Left cardiac atrium (tissue), 4 donors: ENCODE data around the gene SUGT1. TPM values are rescaled to one million over a fixed set of nuclear protein-coding genes. Genes with fewer than 3 reads are reported as not detected.
"Not testable (repeated sequence)": the region's sequence is repeated elsewhere in the genome, so short reads cannot be mapped to it uniquely, and the experiment has no call there.

Source experiments
- ATAC-seq, 2 donors: fragments of 200-7000 bp; cut with Tn5 transposase; one replicate each; pipeline ENCODE4 v1.9.1; 2020; ENCODE audit warnings: mild to moderate bottlenecking in 2 of 2, moderate library complexity in 2 of 2
- DNase-seq: peaks from one replicate; pipeline ENCODE4 v3.0.0-alpha.2; 2020
- intact Hi-C, 2 donors: fragments of 100-400 bp; cut with DNase I; formaldehyde crosslinking; loops; one replicate each; pipeline versions ENCODE4 v1.14.1 to v1.15.1; 2022 to 2023
- long read RNA-seq: library from polyadenylated mRNA; unstranded; transcript quantifications from one replicate; pipeline ENCODE4 v2.0.0, GENCODE V29; 2021
- total RNA-seq, 2 donors: library from RNA; stranded (reverse); fragmentation: NEBNext Ultra II Directional; extraction: Animal tissue kit (Norgen Biotek cat#: 25700); gene quantifications; one replicate each; pipeline ENCODE4 v1.2.1, GENCODE V29; 2021
- donor health status: DM: no; HTN: yes; CAD: no.
- donor health status: DM: no; HTN: yes; CAD: no; lungs with severe emphysema.
- donor health status: DM: yes; HTN: yes; CAD: no.
- donor health status: Dilated cardiomyopathy.

The SUGT1 gene
- 10 to 100 TPM; 48.7 to 56.2 TPM for total RNA-seq
- long read RNA-seq, partial matches to known transcripts = 0 of 4 reads
- long read RNA-seq, other reads (novel, unspliced or antisense) = 4 of 4 reads

GRCh38 chr13:52652196-52652979 is at the start of gene SUGT1:
SUGT1 (plus strand) TSS chr13:52652836; CDS start chr13:52652921, 85 bp downstream.
- intact Hi-C loops = loop anchor here in 1 of 2 donors (2.0 kb wide), 1 partner anchor 36 kb away; no protein-coding TSS in a partner anchor

GRCh38 chr13:52603316-52603715 is 49.3 kb upstream of the SUGT1 start:
- DNase-seq, ATAC-seq, intact Hi-C loops: not testable (repeated sequence)

More at GRCh38 chr13:52652196-52652979, at the start of gene SUGT1:
- peak; percentile 99 for ATAC-seq
- peak; percentile 98 for DNase-seq

GRCh38 chr13:52606126-52606525 is 46.5 kb upstream of the SUGT1 start:
- intact Hi-C loops, DNase-seq, ATAC-seq: not testable (repeated sequence)

- intact Hi-C loops, DNase-seq, ATAC-seq: not testable (repeated sequence)
Observed at GRCh38 chr13:52606795-52607194, 45.8 kb upstream of the SUGT1 start.

GRCh38 chr13:52608184-52608583 is 44.5 kb upstream of the SUGT1 start:
- intact Hi-C loops, ATAC-seq, DNase-seq: not testable (repeated sequence)

- intact Hi-C loops, DNase-seq: not testable (repeated sequence)
- ATAC-seq = peak; percentile 80 to 85
Observed at GRCh38 chr13:52609013-52609606, 43.5 kb upstream of the SUGT1 start.

GRCh38 chr13:52610158-52610557 is 42.5 kb upstream of the SUGT1 start:
- intact Hi-C loops = loop anchor here in 1 of 2 donors (10.0 kb wide), 1 partner anchor 355 kb away; no protein-coding TSS in a partner anchor

GRCh38 chr13:52615134-52615801 is 37.4 kb upstream of the SUGT1 start:
- ATAC-seq (no peak), DNase-seq (no peak)
- intact Hi-C loops = loop anchor here in 1 of 2 donors (10.0 kb wide), 1 partner anchor 350 kb away; no protein-coding TSS in a partner anchor

More at GRCh38 chr13:52610158-52610557, 42.5 kb upstream of the SUGT1 start:
- ATAC-seq, DNase-seq: not testable (repeated sequence)

GRCh38 chr13:52615812-52616211 is 36.8 kb upstream of the SUGT1 start:
- DNase-seq (no peak), ATAC-seq (no peak)
- intact Hi-C loops = loop anchor here in 1 of 2 donors (2.0 to 10.0 kb wide), 2 partner anchors 37 to 349 kb away; partner anchors contain the start of gene SUGT1

GRCh38 chr13:52617070-52618060 is 35.3 kb upstream of the SUGT1 start:
- ATAC-seq = peak; percentile 99
- intact Hi-C loops = loop anchor here in 1 of 2 donors (2.0 to 10.0 kb wide), 2 partner anchors 35 to 347 kb away; partner anchors contain the start of gene SUGT1
- peak; percentile 83 for DNase-seq

GRCh38 chr13:52631083-52631690 is 21.4 kb upstream of the SUGT1 start:
- intact Hi-C loops, DNase-seq, ATAC-seq: not testable (repeated sequence)

- intact Hi-C loops = no loop called here
- DNase-seq (no peak), ATAC-seq (no peak)
Observed at GRCh38 chr13:52638666-52639328, 13.8 kb upstream of the SUGT1 start.

GRCh38 chr13:52642131-52642530 is 10.5 kb upstream of the SUGT1 start, which contains the start of gene HNRNPA1L2:
HNRNPA1L2 (plus strand) TSS chr13:52642431; CDS start chr13:52642493, 62 bp downstream.
- DNase-seq = no peak
- no peak for ATAC-seq
- intact Hi-C loops = no loop called here

GRCh38 chr13:52644108-52644507 is 8.5 kb upstream of the SUGT1 start:
- intact Hi-C loops = no loop called here
- ATAC-seq (no peak), DNase-seq (no peak)

- intact Hi-C loops = no loop called here
- no peak for ATAC-seq
- DNase-seq = no peak
Observed at GRCh38 chr13:52646967-52647366, 5.7 kb upstream of the SUGT1 start.

GRCh38 chr13:52650731-52651130 is 1.9 kb upstream of the SUGT1 start:
- intact Hi-C loops = no loop called here
- DNase-seq = no peak
- ATAC-seq = no peak

GRCh38 chr13:52651897-52652195 is 790 bp upstream of the SUGT1 start:
- intact Hi-C loops = loop anchor here in 1 of 2 donors (2.0 kb wide), 1 partner anchor 35 kb away; no protein-coding TSS in a partner anchor
- ATAC-seq (peak; percentile 20 to 66), DNase-seq (no peak)
